T-helper 1 cell treated with Interleukin-12 subunit alpha and Interleukin-12 subunit beta and Interleukin-4 antibody, amounts not matched to agents 30 ng/mL and 1 ng/mL, for 36 hours (primary cell): ENCODE measurements around the gene SRMS. TPM values are rescaled to one million over a fixed set of nuclear protein-coding genes. Genes with fewer than 3 reads are reported as not detected.
"Not testable (repeated sequence)": the region's sequence is repeated elsewhere in the genome, so short reads cannot be mapped to it uniquely, and the experiment has no call there.

Experiments
- intact Hi-C: fragments of 100-400 bp; cut with micrococcal nuclease; formaldehyde crosslinking; loops from one replicate; pipeline ENCODE4 v1.15.1; 2024
- total RNA-seq: library from RNA; stranded (reverse); gene quantifications from 2 replicates; pipeline ENCODE4 v1.2.3, GENCODE V29; 2022

Gene SRMS
- total RNA-seq, 1 donor from 2014 or later = not detected

DNA sequence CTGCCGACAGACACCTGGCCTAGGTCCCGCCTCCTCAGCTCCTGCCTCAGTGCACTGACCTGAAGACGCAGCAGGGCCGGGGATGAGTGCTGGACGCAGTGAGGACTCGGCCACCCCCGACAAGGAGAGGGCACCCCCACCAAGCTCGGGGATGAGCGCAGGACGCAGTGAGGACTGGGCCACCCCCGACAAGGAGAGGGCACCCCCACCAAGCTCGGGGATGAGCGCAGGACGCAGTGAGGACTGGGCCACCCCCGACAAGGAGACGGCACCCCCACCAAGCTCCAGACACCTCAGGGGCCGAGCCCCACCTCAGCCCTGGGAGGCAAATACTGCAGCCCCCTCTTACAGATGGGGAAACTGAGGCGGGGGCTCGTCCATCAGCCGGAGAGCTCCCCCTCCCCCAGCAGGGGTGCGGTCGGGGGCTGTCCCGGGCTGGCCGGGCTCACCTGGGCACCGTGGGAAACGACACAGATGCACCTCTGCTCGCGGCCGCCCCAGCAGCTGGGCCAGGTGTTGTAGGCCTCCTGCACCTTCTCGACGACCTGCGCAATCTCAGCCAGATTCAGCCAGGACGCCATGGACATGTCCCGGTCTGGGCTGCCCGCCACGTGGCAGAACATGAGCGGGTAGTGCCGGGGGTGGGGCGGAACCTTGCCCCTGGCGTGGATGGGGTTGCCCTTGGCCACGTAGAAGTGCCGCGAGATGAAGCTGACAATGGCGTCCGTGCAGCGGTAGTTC lies 19.0 kb upstream of the SRMS start:
- intact Hi-C loops = loop anchor here (5.0 kb wide), 1 partner anchor 71 kb away; no protein-coding TSS in a partner anchor

DNA sequence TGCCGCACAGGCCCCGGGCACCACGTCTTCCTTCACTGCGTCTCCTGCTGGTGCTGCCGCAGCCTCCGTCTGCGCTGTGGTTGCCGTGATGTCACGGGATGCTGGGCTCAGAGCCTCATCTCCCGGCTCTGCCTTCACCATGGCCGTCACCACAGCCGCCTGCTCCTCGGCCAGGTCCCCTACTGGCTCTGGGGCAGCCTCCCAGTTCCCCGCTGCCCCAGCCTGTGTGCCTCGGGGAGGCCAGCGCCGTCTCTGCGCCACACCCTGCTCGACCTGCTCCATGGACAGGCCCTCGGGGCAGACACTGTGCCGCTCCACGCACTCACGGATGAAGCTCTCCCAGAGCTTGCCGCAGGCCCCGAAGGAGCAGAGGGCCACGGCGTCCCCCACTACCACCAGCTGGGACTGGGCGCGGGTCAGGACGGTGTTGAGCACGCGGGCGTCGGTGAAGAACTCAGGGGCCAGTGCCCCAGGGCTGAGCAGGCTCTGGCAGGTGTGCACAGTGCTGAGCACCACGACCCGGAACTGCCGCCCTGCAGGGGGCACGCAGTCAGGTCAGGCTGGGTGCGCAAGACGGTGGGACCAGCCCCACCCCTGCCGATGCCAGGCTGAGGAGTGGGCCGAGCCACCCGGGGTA lies 18.3 kb upstream of the SRMS start:
- intact Hi-C loops = loop anchor here (5.0 kb wide), 1 partner anchor 71 kb away; no protein-coding TSS in a partner anchor

DNA sequence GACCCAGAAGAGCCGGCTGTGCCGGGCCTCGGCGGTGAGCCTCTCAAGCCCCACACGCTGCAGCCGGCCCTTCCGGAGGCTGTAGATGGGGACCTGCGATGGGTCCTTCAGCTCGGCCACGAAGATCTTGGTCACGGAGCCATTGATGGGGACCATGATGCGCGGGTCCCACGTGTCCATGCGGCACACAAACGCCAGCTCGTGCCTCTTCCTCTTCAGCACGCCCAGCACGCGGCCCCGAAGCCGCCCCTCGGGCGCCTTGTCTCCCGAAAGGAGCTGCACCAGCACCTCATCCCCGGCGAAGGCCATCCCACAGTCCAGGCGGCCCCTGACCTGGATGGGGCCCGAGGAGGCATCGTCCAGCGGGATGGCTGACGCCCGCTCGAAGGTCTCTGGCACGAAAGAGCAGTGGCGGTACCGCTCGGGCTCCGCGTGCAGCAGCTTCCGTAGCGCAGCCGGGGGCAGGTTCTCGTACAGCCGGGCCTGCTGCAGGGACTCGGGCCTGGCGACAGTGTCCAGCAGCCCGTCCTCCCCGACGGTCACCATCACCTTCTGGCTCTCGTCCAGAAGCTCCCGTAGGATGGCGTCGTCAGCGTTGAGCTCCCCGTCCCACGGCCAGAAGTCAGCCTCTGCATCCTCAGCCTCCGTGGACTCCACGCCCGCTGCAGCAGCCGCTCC lies 17.6 kb upstream of the SRMS start:
- intact Hi-C loops = loop anchor here (5.0 kb wide), 1 partner anchor 72 kb away; no protein-coding TSS in a partner anchor

DNA sequence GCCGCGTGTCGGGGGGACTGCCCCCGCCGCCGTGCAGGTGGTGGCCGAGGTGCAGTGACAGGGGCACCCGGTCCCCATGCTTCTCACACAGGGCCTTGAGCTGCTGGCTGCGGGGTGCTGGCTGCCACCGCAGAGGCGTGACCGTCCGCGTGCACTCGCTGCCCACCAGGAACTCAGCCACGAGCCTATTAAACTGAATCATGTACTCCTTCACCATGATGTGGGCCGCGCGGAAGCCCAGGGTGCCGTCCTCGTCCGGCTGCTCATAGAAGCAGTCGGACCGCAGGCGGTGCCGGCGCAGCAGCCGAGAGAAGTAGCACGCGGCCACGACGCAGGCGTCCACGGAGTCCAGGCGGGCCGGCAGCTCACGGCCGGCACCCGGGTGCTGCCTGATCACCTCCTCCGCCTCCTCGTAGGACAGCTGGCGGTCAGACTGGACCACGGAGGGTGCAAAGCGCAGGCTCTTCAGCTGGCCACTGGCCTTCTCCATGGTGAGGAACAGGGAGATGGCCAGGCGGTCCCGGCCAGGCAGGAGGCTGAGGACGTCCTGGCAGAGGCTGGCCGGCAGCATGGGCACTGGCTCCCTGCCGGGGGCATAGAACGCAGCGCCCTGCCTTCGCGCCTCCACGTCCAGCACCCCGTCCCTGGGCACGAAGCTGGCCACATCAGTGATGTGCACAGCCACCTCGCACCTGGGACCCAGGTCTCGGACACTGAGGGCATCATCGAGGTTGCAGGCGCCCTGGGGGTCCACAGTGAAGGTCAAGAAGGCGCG lies 16.7 kb upstream of the SRMS start:
- intact Hi-C loops = no loop called here

DNA sequence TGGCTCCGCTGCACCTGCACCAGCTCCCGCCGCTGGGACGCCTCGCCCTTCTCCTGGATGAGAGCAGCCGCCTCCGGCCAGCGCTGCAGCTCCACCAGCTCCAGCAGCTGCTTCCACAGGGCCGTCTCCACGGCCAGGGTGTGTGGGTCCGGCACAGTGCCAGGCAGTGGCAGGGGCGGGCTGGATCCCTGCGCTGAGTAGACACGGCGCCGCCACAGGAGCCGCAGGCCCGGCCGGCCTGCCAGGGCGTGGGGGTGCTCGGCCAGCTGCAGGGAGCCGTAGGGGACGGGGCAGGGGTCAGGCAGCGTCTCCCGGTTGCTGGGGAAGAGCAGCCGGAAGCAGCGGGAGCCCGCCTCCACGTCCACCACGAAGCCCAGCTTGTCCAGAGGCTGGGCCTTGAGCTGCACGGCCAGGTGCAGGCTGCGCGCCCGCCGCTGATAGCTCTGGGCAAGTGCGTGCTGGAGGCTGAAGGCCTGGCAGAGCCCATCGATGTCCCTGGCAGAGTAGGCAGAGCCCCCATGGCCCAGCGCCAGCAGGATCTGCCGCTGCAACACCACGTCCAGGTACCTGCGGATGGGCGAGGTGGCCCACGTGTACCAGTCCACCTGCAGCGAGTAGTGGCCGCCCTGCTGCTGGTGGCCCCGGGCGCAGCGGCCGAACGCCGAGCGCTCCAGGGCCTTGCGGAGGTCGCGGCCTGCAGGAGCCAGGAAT lies 15.8 kb upstream of the SRMS start:
- intact Hi-C loops = no loop called here

DNA sequence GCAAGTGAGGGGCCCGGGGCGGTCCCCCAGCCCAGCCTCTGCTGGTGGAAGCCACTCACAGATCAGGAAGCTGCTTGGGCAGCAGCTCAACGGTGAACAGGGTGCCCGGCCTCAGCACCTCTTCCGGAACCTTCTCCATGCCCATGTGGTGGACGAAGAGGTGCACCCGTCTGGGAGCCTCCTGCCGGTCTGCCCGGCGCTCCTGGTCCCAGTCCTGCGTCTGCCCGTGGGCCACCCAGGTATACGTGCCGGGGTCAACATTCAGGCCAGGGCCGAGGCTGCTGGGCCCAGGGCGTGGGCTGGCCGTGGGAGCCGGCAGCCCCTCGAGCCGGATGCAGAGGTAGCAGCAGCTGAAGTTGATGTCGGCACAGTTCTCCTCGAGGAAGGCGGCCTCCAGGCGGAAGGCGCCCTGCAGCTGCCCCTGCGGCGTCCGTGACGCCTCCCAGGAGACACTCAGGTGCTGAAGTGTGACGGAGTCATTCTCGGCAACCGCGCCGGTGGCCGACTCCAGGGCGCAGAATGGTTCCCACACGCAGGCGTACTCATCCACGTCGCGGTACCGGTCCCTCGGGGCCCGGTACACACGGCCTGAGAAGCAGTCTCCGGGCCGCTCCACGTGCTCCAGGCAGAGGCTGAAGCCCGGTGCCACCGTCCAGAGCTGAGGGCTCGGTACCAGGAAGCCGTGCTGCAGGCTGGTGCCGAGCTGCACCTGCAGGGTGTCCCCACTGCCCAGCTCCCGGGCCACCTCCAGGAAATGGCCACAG lies 15.1 kb upstream of the SRMS start:
- intact Hi-C loops = no loop called here

DNA sequence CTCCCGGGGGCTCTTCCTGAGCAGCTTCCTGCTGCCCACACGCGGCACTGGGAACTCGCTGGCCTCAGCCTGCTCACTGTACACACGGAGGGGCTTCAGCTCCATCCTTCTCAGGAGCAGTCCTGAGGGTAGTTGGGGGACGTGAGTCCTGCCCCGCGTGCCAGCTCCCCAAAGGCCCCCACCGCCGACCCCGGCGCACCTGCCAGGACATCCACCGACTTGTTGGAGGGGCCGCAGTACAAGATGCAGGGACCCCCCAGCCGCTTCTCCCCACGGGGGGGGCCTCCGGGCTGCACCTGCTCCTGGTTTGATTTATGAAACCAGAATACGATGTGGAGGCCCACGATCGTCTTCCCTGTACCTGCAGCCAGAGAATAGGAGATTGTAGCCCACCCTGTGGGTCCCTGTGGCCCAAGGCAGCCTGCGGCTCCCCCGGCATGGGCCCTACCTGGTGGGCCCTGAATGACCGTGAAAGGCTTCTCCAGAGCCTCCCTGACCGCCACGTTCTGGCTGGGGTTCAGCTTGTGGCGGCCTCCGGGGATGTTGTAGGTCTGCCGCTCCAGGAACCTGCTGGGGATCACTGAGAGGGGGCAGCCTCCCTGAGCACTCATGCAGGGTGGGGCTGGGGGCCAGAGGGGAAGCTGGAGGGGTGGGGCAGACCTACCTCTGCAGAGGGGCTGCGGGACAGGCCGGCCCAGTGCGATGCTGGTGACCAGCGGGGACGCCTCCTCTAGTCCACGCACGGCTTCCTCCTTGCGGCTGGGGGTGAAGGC lies 14.3 kb upstream of the SRMS start:
- intact Hi-C loops = no loop called here

DNA sequence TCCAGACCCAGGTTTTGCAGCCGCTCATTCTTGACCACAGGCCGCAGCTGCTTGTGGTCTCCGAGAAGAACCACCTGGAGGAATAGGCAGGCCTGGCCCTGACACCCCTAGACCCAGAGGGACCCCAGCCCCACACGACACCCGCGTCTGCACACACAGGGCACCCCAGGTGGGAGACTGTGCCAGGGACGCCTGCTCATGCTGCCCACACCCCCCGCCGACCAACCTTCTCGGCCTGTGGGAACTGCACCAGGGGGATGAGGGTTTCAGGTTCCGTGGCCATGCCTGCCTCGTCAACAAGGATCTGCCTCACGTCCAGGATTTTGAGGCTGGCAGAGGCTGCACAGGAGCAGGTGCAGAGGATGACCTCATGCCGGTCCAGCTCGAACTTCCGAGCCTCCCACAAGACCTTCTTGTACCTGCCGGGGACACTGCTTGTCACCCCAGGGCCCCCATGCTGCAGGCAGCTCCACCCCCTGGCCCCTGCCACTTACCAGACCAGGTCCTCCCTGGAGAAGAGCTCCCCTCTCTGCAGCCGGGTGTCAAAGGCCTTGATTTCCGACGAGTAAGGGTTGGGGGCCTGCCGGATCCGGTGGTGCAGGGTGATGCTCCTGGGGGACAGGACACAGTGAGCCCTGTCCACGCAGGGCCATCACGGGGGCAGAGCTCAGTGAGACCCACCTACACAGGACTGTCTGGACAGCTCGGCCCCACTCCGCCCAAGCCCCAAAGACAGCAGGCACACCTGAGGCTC lies 13.5 kb upstream of the SRMS start:
- intact Hi-C loops = no loop called here

DNA sequence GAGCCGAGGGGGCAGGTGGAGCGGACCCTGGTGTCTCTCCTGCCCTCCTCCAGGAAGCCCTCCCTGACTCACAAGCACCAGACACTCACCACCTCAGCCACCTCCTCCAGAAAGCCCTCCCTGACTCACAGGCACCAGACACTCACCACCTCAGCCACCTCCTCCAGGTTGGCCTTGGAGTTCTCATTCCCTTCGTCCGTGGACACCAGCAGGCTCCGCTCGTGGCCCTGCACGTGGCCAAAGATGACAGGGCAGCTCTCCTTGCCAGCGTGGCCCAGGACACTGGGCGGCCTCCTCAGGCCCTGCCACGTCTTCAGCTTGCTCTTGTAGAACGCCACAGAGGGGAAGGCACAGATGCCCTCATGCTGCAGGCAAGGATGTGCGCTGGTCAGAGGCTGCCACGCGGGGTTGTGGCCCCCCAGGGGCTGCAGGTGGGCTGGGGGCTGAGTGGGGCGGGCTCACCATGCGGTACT lies 12.8 kb upstream of the SRMS start:
- intact Hi-C loops = no loop called here

DNA sequence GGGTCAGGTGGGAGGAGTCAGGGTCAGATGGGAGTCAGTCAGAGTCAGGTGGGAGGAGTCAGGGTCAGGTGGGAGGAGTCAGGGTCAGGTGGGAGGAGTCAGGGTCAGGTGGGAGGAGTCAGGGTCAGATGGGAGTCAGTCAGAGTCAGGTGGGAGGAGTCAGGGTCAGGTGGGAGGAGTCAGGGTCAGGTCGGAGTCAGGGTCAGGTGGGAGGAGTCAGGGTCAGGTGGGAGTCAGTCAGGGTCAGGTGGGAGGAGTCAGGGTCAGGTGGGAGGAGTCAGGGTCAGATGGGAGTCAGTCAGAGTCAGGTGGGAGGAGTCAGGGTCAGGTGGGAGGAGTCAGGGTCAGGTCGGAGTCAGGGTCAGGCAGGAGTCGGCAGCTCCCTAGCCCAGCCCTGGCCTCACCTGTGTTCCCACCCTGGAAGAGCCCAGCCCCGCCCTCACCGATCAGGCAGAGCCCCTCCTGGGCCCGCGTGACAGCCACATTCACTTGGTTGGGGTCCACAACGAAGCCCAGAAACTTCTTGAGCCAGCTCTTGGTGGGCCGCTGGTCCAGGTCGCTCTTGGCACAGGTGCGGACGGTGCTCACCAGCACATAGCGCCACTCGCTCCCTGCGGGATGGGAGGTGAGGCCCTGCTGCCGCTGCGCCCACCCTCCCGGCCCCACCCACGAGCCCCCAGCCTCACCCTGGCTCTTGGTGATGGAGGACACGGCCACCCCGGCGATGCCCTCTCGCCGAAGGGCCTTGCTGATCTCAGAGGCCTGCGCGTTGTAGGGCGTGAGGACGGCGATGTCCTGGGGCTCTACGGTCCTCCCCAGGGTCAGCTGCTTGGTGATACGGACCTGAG lies 12.2 kb upstream of the SRMS start:
- intact Hi-C loops = not testable (repeated sequence)

DNA sequence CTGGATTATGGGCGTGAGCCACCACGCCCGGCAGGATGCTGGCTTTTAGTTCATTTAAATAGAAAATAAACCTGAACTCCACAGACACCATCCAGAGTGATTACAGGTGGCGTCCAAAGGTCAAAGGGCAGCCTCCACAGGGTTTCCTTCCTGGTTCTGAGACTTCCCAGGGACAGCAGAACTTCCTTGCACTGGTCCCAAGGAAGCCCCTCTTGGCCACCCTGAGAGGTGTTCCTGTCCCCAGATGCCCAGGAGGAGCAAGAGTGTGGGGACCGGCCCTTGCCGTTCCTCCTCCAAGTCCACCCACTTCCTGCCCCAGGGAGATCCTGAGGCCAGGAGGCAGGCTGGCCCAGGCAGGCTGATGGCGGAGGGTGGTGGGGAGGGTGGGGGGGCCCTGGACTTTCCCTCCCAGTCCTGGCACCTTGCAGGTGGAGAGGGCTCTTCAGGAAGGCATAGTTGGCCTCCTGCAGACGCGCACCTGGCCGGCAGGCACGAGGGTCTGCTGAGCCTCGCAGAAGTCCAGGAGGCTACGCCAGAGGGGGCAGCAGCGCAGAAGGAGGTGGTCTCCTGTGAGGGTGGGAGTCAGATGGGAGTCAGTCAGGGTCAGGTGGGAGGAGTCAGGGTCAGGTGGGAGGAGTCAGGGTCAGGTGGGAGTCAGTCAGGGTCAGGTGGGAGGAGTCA lies 11.4 kb upstream of the SRMS start:
- intact Hi-C loops = no loop called here

DNA sequence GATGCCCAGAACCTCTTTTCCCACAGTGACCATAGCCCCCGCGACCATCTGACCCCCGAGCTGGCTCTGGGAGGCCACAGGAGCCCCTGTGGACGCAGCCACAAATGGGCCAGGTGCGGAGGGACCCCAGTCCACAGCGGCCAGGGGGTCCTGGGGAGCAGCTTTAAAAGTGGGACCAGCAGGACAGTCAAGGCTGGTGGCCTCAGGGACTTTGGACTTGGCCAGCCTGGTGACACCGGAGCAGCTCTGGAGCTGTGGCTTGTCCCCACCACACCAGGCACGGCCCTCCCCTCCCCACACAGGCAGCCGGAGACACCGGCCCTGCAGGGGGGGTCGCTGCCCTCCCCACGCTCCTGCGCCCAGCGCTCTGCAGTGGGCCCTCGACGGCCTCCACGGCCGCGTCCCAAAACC lies 9.9 kb upstream of the SRMS start:
- intact Hi-C loops = no loop called here

DNA sequence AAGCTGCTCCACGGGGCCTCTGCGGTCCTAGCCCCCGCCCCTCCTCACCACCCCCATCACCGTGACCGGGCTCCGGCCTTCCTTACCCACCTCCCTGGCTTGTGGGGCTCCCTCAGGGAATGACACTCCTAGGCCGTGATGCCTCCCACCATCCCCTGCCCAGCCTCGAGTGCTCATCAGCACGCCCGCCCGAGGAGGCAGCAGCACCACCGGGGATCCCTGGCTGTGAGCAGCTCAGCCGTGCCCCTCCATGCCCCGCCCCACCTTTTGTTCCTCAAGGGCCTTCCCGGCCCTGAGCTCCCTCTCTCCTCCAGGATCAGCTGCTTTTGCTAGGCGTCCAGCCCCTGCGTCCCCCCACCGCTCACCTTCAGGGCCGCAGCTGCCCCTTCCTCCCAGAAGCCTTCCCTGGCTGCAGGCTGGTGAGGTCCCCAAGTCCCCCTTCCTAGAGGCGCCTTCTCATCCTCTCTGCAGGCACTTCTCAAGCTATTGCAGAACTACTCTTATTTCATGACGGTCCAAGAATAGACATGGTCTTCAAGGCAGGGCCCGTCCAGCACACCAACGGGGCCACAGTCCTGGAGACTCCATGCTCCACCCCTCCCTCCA lies 9.4 kb upstream of the SRMS start:
- intact Hi-C loops = no loop called here

DNA sequence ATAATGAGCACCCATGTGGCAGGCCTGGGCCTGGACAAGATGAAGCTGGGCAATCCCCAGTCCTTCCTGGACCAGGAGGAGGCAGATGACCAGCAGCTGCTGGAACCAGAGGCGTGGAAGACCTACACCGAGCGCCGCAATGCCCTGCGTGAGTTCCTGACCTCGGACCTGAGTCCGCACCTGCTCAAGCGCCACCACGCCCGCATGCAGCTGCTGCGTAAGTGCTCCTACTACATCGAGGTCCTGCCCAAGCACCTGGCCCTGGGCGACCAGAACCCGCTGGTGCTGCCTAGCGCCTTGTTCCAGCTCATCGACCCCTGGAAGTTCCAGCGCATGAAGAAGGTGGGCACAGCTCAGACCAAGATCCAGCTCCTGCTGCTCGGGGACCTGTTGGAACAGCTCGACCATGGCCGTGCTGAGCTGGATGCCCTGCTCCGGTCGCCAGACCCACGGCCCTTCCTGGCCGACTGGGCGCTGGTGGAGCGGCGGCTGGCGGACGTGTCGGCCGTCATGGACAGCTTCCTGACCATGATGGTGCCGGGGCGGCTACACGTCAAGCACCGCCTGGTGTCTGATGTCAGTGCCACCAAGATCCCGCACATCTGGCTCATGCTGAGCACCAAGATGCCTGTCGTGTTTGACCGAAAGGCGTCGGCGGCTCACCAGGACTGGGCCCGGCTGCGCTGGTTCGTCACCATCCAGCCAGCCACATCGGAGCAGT lies 8.3 kb upstream of the SRMS start:
- intact Hi-C loops = no loop called here

DNA sequence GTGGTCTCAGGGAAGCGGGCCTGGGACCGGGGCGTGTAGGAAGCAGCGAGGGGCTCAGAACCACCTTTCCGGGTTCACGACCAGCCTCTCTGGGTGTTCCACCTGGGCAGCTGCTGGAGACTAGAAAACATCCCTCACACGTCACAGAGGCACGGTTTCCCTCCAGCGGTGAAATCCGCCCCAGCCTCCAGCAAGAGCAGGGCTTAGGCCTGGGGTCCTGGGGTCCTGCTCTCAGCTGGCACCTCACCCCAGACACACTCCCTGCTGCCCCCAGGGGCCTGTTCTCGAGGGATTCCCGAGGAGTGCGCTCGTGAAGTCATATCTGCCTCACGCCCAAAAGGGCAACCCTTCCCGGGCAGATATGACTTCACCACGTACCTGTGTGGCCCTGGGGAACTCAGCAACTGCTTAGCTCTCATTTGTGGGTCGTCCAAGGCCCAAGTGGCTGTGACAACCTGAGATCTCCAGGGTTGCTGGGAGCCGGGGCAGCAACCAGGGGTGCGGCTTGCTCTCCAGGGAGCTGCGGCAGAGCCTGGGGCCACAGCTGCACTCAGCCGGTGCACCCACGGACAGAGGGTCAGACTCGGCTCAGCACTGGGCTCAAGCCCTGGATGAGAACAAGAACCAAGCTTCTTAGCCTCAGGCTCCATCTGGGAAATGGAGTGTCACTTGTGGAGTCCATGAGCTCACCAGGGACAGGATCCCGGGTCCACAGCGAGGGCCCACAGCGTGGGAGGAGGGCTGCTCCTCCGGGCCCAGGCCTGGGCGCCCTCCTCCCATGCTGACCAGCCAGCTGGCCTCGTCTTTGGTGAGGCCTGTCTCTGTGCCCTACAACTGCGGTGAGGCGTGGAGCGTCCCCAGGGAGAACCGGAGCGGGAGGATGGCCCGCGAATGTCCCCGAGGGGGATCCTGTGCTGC lies 7.1 kb upstream of the SRMS start:
- intact Hi-C loops = loop anchor here (5.0 kb wide), 2 partner anchors 313 to 523 kb away; partner anchors contain the start of genes RGS19 and TPD52L2
